SIG-M5 treated with dmso at 0.1 percent for 504 hours (cell line): ENCODE measurements around the gene ATP9B.
A peak's percentile ranks its signal among the peaks of the same experiment; 100 is the strongest.

Experiments
- DNase-seq: peaks from one replicate; lab custom pipeline; 2025; ENCODE audit not compliant: unreplicated experiment; lab: John Stamatoyannopoulos, UW

The ATP9B gene

DNA sequence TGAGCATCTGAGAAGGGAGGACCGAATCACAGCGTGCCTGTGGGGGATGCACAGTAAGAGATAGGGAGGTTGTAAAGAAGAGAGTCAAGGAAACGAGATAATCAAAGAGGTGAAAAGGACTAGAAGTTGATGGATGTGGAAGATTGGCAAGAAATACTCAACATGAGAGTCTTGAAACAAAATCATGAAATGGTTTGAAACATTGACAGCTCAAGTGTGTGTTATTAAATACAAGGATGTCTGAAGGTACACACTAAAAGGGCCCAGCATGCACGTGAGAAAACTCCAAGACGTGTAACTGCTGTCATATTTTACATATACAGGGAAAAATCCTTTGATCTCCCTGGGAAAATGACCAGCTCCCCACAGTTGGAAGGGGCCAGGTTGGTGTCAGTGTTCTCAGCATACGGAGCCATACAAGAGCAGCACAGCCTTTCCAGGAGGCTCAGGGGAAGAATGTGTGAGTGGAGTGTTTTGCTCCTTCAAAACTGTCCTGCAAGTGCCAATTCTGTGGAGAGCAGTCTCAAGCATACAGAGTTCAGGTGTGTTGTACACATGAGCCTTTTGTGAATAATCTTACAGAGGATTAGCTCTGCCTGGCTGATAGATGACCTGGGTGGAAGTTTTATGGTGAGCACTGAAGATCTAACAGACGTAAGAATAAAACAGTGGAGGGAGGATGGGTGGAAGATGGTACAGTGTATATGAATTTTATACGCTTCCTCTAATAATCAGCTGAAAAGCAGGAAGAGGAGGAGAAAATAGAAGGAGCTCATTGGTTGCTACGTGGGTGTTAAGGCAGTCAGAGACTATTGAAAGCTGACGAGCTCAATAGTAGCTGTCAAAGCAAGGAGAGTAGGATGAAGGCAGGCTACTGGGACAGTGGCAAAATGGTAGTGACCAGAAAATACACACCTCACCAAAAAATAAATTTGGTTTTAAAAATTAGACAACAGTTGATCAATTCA, 126.8 kb downstream of the ATP9B start:
- no peak for DNase-seq

DNA sequence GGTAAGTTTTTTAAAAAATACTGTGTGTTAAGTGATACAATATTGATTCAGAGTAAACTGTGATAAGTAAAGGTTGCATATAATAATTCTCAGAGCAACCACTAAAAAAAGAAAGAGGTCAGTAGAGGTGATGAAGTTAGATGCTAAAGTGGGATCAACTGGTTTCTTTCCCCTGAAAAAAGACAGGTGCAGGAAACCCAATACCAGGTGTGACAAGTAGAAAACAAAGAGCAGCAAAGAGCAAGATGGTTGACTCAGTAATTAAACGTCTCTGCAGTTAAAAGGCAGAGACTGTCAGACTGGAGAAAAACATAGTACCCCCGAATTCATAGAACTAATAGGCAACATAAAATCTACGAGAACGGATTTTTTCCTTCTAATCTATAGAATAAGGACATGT, 128.3 kb downstream of the ATP9B start:
- no peak for DNase-seq

DNA sequence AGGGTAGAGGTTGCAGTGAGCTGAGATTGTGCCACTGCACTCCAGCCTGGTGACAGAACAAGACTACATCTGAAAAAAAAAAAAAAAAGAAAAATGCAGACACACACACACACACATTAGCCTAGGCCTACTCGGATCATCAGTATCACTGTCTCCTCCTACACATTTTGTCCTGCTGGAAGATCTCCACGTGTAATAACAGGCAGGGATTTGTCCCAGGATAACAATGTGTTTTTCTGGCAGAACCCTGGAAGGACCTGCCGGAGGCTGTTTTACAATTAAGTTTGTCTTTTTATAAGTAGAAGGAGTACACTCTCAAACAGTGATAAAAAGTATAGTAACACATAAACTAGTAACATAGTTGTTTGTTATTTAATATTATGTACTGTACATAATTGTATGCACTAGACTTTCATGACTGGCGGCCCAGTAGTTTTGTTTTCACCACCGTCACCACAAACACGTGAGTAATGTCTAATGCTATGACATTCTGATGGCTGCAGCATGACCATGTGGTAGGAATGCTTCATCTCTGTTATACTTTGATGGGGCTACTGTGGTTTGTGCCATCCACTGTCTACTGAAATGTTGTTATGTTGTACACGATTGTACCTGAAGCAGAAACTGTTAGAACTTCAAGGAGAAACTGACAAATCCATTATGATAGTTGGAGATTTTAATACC, 130.6 kb downstream of the ATP9B start:
- DNase-seq: no peak

DNA sequence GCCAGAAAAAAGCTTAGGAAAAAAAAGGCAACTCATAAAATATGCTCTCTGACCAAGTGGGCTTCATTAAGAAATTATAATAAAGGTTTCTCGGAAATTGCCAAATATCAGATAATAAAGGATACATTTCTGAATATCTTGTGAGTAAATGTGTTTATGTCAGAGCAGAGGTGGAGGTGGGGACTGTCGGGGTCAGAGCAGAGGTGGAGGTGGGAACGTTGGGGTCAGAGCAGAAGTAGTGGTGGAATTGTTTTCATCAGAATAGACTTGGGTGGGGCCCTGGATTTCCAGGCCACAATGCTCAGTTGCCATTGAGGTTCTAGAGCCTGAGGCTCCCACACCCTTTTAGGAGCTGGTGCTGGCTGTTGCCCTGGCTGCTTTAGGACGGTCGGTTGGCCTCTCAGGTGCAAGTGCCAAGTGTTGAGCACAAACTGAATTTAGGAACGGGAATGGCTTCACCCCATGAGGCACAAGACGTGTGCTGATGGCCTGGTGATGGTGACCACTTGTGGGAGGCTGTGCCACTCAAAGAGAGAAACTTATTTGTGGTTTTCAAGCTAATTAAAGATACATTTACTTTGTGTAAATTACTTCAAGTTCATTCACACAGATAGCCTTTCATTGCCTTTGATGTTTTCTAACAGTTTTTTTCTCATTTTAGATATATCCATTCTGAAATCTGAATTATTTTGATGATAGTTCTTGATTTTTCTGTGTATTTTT, 131.5 kb downstream of the ATP9B start:
- peak; percentile 27 for DNase-seq

DNA sequence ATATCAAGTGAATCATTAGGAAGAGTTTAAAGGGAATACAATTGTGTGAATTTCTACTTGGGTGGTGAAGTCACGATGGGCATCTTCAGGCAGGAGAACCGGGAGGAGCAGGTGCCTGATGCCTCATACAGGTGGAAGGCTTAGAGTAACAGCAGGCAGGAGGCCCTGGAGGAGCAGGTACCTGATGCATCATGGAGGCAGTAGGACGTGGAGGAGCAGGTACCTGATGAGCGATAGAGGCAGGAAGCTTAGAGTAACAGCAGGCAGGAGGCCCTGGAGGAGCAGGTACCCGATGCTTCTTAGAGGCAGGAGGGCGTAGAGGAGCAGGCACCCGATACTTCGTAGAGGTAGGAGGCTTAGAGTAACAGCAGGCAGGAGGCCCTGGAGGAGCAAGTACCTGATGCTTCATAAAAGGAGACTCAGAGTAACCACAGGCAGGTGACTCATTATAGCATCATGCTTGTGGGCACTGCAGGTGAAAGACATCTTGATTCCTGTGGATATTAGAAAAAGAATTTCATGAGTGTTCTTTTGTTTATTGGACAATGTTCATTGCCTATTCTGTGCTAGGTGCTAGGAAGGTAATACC, 133.9 kb downstream of the ATP9B start:
- no peak for DNase-seq

DNA sequence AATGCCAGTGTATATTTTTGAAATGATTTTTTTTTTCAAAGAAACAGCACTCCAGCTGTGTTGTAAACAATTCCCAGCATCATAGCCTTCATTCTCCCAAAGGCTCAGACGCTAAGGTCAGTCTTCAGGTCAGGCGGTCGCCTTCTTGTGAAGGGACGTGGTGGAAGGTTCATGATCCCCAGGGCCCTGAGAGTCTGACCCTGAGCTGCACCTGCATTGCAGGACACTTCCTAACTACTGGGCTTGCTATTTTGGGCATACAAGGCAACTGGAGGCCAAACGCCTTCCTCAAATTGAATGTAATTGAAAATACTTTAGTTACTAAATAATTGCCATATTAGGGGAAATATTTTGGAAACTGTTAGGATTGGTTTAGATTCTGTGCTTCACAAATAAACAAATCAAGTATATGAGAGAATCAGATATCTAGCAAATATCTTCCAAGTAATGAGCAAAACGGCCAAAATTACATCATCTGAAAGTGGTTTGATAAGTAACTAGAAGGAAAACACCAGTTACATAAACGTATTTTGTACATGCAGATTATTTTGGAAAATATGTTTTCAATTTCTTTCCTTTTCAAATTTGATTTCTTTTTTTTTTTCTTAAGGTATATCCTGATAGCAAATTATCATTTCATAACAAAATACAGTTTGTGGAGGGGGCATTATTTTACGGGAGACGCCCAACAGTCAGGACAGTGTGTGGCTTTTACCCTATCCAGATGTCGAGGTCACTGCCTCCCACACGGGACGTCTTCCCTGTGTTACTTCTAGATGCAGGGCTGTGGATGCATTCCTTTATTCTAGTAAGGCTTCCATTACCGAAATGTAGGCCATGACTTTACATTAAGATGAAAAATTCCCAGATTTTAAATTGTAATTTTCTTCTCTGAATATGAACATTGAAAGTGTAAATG, 136.0 kb downstream of the ATP9B start:
- DNase-seq: no peak

DNA sequence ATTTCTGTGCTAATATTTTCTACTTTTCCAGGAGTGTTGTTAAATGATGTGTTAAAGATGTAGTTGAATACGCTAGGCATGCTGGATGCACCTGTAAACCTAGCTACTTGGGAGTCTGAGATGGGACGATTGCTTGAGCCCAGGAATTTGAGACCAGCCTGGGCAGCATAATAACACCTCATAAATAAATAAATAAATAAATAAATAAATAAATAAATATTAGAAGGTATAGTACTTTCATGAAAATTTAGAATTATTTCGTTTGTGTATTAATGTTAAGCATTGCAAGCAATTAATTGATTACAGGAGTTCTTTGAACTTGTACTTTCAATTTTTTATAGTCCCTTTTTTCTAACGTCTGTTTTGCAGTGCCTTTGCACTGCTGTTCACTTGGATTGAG, 137.2 kb downstream of the ATP9B start:
- DNase-seq: no peak

DNA sequence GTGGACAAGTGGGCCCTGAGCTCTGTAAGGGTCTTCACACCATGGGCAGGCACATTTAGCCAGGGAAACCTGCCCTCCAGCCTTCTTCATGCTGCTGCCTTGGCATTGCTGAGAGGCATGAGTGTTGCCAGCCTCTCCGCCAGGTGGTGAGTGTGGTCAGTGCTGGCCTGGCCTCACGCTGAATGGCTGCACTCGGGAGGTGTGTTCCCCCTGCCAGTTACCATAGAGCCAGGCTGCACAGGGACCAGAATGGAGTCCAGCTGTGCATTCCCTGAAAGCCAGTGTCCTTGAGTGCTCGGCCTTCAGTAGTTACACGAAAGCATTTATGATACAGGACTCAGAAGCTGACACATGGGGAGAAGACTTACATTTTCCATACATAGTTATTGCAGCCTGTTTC, 139.7 kb downstream of the ATP9B start:
- DNase-seq: no peak

DNA sequence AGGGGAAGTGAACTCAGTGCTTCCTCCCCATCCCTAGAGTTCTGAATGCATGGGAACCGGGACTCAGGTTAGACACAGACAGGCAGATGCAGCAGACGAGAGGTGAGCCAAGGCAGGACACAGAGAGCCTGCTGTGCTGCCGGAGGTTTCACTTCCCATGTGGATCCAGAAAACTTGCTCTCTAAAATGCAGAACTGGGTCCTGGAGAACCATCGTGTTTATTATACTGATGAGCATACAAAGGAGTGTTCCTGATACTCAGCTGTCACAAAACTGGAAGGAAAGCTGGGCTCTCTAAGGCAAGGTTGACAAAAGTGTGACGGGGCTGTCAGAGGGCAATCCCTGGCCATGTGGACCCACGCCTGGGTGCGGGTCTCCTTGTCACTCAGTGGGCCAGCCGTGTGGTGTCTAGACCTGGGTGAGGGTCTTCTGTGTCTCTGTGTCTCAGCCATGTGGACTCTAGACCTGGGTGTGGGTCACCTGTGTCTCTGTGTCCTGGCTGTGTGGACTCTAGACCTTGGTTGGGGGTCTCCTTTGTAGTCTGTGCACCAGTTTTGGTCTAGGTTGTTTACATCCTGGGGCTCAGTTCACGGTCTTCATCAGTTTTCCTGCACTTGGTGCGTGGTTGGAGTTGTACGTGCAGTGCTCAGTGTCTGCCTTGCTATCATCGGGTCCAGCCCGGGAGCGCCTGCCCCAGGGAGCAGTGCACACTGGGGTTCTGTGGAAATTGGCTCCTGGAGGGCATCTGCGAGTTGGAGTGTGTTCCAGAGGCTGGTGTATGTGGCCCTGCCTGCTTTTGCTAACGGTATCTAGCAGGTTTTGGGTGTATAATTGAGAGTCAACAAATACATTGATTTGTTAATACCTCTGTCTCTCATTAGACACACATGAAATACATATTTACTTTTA, 141.1 kb downstream of the ATP9B start:
- no peak for DNase-seq

DNA sequence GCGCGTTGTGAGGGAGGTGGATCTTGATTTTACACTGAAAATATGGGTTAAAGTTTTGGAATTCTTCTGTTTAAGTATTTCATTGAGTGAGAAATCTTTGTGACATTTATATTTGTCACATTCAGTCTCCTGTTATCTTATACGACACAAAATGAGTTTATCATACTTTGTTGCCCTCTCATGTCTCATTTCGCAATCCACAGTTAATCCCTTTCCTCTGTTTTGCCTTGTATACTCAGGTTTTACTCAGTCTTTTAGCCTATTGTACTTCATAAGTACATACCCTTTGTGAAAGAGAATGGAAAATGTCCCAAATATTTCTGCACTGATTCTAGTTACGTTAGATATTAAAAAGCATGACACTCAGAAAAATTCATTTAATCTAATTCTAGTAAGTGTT, 142.7 kb downstream of the ATP9B start:
- DNase-seq: no peak

DNA sequence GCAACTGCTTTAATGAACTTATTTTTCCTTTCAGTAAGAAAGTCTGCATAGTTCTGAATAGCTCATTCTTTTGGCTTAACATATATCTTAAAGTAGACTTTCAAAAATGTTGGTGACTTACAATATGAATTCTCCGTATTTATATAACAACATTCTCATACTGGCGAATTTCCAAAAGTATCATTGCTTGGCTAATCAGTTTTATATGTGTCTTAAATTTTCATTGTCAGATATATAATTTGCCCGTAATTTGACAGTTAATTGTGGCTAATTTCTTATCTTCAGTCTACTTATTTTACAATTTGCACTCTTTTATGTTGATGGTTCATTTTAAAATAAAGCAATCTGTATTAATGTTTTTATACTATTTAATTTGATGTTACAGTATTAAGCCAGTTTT, 144.9 kb downstream of the ATP9B start:
- DNase-seq: no peak

DNA sequence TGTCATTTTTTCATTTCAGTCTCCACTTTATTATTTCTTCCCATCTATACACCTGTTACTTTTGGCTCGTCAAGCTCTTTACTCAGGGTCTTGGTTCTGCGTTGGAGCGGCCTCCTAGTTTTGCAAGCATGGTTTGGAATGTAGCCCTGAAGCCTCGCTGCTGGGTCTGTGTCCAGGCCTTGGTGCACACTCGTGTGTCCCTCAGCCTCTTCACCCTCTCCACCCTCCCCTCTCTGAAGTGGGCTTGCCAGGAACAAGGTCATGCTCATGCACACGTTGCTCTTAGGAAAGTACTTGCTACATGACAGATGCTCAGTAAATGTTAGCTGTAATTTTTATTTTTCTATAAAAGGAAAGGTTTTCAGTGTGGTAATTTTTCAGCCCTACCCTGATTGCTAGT, 147.0 kb downstream of the ATP9B start:
- DNase-seq: no peak

DNA sequence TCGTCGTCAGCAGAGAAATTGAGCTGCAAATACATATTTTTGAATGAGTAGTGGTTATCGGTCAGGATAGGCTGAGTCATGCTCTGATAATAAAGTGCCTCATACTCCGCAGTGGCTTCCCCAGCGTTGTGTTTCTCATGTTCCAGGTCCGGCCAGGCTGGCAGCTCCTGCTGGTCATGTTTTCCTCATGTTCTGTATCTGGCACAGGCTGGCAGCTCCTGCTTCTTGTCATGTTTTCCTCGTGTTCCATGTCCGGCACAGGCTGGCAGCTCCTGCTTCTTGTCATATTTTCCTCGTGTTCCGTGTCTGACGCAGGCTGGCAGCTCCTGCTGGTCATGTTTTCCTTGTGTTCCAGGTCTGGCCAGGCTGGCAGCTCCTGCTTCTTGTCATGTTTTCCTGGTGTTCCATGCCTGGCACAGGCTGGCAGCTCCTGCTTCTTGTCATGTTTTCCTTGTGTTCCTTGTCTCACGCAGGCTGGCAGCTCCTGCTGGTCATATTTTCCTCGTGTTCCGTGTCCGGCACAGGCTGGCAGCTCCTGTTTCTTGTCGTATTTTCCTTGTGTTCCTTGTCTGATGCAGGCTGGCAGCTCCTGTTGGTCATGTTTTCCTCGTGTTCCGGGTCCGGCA, 148.9 kb downstream of the ATP9B start:
- no peak for DNase-seq

DNA sequence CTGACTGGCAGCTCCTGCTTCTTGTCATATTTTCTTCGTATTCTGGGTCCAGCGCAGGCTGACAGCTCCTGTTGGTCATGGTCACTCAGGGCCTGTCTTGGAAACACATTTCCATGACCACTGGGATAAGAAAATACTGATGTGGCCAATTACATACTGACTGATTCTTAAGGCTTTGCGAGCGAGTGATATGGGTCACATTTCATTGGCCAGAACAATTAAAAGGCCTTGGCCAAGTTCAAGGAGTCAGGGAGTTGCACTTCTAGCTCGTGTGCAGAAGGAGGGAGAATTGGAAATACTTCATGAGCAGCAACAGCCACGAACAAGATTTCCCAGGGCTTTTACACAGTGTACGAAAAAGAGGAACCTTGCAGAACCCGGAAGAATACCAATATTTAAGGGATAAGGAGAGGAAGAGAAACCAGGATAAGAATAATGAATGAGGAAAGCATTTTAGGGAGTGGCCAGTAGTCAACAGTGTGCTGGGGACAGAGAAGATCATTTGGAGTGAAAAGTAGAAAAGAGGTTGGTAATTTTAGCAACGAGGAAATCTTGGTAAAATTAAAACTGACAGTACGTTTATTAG, 149.5 kb downstream of the ATP9B start:
- DNase-seq: peak; percentile 76

DNA sequence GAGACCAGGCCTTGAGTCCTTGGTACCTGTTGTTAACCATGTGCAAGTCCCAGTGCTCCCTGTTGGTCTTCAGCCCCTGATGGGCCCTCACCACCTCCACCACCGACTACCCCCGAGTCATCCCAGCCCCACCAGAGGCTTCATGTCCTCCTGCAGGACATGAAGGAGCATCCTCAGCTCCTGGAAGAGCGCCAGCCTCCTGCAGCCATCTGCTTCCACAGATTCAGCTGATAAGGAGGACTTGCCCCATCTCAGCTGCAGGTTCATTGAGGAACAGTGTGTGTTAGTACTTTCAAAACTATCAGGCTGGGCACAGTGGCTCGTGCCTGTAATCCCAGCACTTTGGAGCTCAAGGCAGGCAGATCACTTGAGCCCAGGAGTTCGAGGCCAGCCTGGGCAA, 151.9 kb downstream of the ATP9B start:
- no peak for DNase-seq

DNA sequence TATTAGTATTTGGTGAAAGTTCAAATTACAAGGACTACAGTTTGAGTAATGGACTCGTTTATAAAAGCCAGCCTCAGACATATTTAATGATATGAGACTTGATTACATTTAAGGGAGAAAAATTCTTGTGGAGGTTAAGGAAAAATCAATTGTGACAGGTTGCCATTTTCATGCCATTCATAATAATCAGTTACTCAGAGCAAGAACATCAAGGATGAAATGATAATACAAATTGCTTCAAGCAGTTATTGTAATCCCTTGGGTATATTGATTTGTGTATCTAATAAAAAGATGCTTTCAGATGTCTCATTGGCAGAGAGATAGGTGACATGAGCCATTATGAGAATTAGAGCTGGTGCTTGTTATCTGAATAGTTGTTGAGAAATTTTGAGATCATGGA, 153.6 kb downstream of the ATP9B start:
- no peak for DNase-seq

DNA sequence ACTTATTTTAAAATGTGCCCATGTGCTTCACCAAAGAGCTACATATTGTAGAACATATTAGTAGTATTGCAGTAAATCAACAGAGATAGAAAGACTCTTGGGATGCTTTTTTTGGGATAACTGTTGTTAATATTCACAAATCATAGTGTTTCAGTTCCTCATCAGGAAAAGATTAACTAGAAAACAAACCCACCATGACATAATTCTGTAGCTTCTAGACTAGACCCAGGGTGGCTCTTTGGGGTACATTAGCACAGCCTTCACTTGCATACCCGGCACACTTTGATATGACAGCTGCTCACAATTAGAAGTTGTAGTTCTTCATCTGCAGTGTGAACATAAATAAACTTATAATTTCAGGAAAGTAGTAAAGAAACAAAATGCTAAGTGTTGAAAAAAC, 154.2 kb downstream of the ATP9B start:
- no peak for DNase-seq

DNA sequence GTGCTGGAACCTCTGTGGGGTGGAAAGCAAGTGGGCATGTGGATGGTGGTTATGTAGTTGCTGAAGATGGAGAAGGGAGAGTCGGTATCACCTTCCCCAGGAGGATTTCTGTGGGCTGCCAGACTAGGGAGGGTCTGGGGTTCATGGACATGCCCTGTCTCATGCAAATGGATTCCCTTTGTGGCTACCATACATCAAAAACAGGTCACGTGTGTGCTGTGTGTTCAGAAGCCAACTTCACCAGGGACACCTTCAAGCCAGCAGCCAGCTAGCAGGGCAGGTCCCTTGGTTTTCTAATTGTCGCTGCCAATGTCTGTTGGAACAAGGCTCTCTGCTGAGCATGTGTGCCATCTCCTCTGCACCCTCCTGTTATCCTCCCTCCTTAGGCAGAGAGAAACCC, 155.2 kb downstream of the ATP9B start:
- no peak for DNase-seq
